Measurements from ENCODE around the gene AUTS2. TPM values are rescaled to one million over a fixed set of nuclear protein-coding genes. Genes with fewer than 3 reads are reported as not detected.

The AUTS2 gene
- total RNA-seq, 2 donors from 2014 or later: 0.53 to 2.2 TPM

GRCh38 chr7:69684369-69685292 is 86.4 kb downstream of the AUTS2 start:
- ATAC-seq: no peak
- peaks cover 0 to 3% of the 10 kb centered on the region in 2 donors for H3K9me3 Mint-ChIP-seq
- no peak for DNase-seq (ENCODE audit: low spot score in 2 of 2)
- no peaks in the 10 kb centered on the region for H3K36me3 Mint-ChIP-seq
- H3K27ac Mint-ChIP-seq: peak overlapping the region in 1 of 2 donors; percentile 47

- peak overlapping the region in 1 of 2 donors; percentile 47 for H3K27ac Mint-ChIP-seq
- H3K9me3 Mint-ChIP-seq: peaks cover 0 to 3% of the 10 kb centered on the region in 2 donors
- DNase-seq (ENCODE audit: low spot score in 2 of 2): no peak
- no peaks in the 10 kb centered on the region for H3K36me3 Mint-ChIP-seq
- ATAC-seq: no peak
These were observed 87.0 kb downstream of the AUTS2 start for GRCh38 chr7:69685293-69685631.

- H3K9me3 Mint-ChIP-seq: peaks cover 0 to 3% of the 10 kb centered on the region in 2 donors
- no peak for ATAC-seq
- DNase-seq (ENCODE audit: low spot score in 2 of 2): no peak
- no peaks in the 10 kb centered on the region for H3K36me3 Mint-ChIP-seq
- H3K27ac Mint-ChIP-seq: no peak overlapping the region
These were observed 88.1 kb downstream of the AUTS2 start for GRCh38 chr7:69686366-69686765.

- H3K9me3 Mint-ChIP-seq: no peaks in the 10 kb centered on the region
- no peak overlapping the region for H3K27ac Mint-ChIP-seq
- no peaks in the 10 kb centered on the region for H3K36me3 Mint-ChIP-seq
- ATAC-seq: no peak
- DNase-seq (ENCODE audit: low spot score in 2 of 2): no peak
These were observed 89.6 kb downstream of the AUTS2 start for GRCh38 chr7:69687739-69688433.

- H3K27ac Mint-ChIP-seq: no peak overlapping the region
- ATAC-seq: no peak
- no peaks in the 10 kb centered on the region for H3K9me3 Mint-ChIP-seq
- no peaks in the 10 kb centered on the region for H3K36me3 Mint-ChIP-seq
- DNase-seq (ENCODE audit: low spot score in 2 of 2): no peak
These were observed 92.1 kb downstream of the AUTS2 start for GRCh38 chr7:69690329-69690728.

- no peaks in the 10 kb centered on the region for H3K36me3 Mint-ChIP-seq
- ATAC-seq: no peak
- no peaks in the 10 kb centered on the region for H3K9me3 Mint-ChIP-seq
- no peak overlapping the region for H3K27ac Mint-ChIP-seq
- no peak for DNase-seq (ENCODE audit: low spot score in 2 of 2)
These were observed 93.1 kb downstream of the AUTS2 start for GRCh38 chr7:69691327-69691726.

- Mint-ChIP-seq H3K27ac (no peak overlapping the region), H3K9me3 (no peaks in the 10 kb centered on the region), H3K36me3 (no peaks in the 10 kb centered on the region)
- DNase-seq (ENCODE audit: low spot score in 2 of 2) (no peak), ATAC-seq (no peak)
These were observed 93.5 kb downstream of the AUTS2 start for GRCh38 chr7:69691734-69692133.

- no peak for DNase-seq (ENCODE audit: low spot score in 2 of 2)
- Mint-ChIP-seq H3K27ac (no peak overlapping the region), H3K9me3 (no peaks in the 10 kb centered on the region), H3K36me3 (no peaks in the 10 kb centered on the region)
- ATAC-seq: no peak
These were observed 94.3 kb downstream of the AUTS2 start for GRCh38 chr7:69692611-69693010.

GRCh38 chr7:69693042-69693441 is 94.8 kb downstream of the AUTS2 start:
- DNase-seq (ENCODE audit: low spot score in 2 of 2) (no peak), ATAC-seq (no peak)
- H3K27ac Mint-ChIP-seq: no peak overlapping the region

GRCh38 chr7:69696054-69696591 is 97.8 kb downstream of the AUTS2 start:
- no peak for ATAC-seq
- H3K36me3 Mint-ChIP-seq: no peaks in the 10 kb centered on the region
- no peaks in the 10 kb centered on the region for H3K9me3 Mint-ChIP-seq
- DNase-seq (ENCODE audit: low spot score in 2 of 2): no peak
- no peak overlapping the region for H3K27ac Mint-ChIP-seq

More at GRCh38 chr7:69693042-69693441, 94.8 kb downstream of the AUTS2 start:
- Mint-ChIP-seq H3K36me3 (no peaks in the 10 kb centered on the region), H3K9me3 (no peaks in the 10 kb centered on the region)

- H3K36me3 Mint-ChIP-seq: no peaks in the 10 kb centered on the region
These were observed 98.7 kb downstream of the AUTS2 start for GRCh38 chr7:69696686-69697685.

GRCh38 chr7:69698109-69698825 is 100.0 kb downstream of the AUTS2 start:
- DNase-seq (ENCODE audit: low spot score in 2 of 2) (no peak), ATAC-seq (no peak)
- no peaks in the 10 kb centered on the region for H3K36me3 Mint-ChIP-seq
- H3K27ac Mint-ChIP-seq: no peak overlapping the region
- H3K9me3 Mint-ChIP-seq: no peaks in the 10 kb centered on the region

More at GRCh38 chr7:69696686-69697685, 98.7 kb downstream of the AUTS2 start:
- Mint-ChIP-seq H3K27ac (no peak overlapping the region), H3K9me3 (no peaks in the 10 kb centered on the region)
- no peak for DNase-seq (ENCODE audit: low spot score in 2 of 2)
- no peak for ATAC-seq

- DNase-seq (ENCODE audit: low spot score in 2 of 2) (no peak), ATAC-seq (no peak)
- no peaks in the 10 kb centered on the region for H3K9me3 Mint-ChIP-seq
- no peaks in the 10 kb centered on the region for H3K36me3 Mint-ChIP-seq
- no peak overlapping the region for H3K27ac Mint-ChIP-seq
These were observed 101.7 kb downstream of the AUTS2 start for GRCh38 chr7:69699931-69700330.

GRCh38 chr7:69700331-69700730 is 102.1 kb downstream of the AUTS2 start:
- ATAC-seq (no peak), DNase-seq (ENCODE audit: low spot score in 2 of 2) (no peak)
- H3K27ac Mint-ChIP-seq: no peak overlapping the region
- H3K9me3 Mint-ChIP-seq: no peaks in the 10 kb centered on the region
- no peaks in the 10 kb centered on the region for H3K36me3 Mint-ChIP-seq

GRCh38 chr7:69701288-69701687 is 103.0 kb downstream of the AUTS2 start:
- Mint-ChIP-seq H3K36me3 (no peaks in the 10 kb centered on the region), H3K9me3 (no peaks in the 10 kb centered on the region), H3K27ac (no peak overlapping the region)
- ATAC-seq (no peak), DNase-seq (ENCODE audit: low spot score in 2 of 2) (no peak)

GRCh38 chr7:69702357-69702756 is 104.1 kb downstream of the AUTS2 start:
- Mint-ChIP-seq H3K9me3 (no peaks in the 10 kb centered on the region), H3K27ac (no peak overlapping the region), H3K36me3 (no peaks in the 10 kb centered on the region)
- DNase-seq (ENCODE audit: low spot score in 2 of 2) (no peak), ATAC-seq (no peak)

All from activated naive CD4-positive, alpha-beta T cell treated with anti-CD3 and anti-CD28 coated beads, Interleukin-2, amount 50 U/mL, for 72 hours (primary cell).